Measurements from ENCODE around the gene YPEL2. TPM values are rescaled to one million over a fixed set of nuclear protein-coding genes. Genes with fewer than 3 reads are reported as not detected.
A peak's percentile ranks its signal among the peaks of the same experiment; 100 is the strongest.
"Not testable (repeated sequence)": the region's sequence is repeated elsewhere in the genome, so short reads cannot be mapped to it uniquely, and the experiment has no call there.

The YPEL2 gene
- total RNA-seq, 2 donors from 2014 or later, result 22.8 to 27.7 TPM

- H3K9me3 Mint-ChIP-seq, result peaks cover 20% of the 10 kb centered on the region
- peaks cover 3% of the 10 kb centered on the region for H3K4me1 ChIP-seq (ENCODE audit: control insufficient read depth, insufficient read depth, low read length)
- no peak overlapping the region for H3K27ac Mint-ChIP-seq
- peaks cover 44% of the 10 kb centered on the region for H3K36me3 ChIP-seq (ENCODE audit: control insufficient read depth, insufficient read depth, low read length)
- TF ChIP-seq, protein P1, sequence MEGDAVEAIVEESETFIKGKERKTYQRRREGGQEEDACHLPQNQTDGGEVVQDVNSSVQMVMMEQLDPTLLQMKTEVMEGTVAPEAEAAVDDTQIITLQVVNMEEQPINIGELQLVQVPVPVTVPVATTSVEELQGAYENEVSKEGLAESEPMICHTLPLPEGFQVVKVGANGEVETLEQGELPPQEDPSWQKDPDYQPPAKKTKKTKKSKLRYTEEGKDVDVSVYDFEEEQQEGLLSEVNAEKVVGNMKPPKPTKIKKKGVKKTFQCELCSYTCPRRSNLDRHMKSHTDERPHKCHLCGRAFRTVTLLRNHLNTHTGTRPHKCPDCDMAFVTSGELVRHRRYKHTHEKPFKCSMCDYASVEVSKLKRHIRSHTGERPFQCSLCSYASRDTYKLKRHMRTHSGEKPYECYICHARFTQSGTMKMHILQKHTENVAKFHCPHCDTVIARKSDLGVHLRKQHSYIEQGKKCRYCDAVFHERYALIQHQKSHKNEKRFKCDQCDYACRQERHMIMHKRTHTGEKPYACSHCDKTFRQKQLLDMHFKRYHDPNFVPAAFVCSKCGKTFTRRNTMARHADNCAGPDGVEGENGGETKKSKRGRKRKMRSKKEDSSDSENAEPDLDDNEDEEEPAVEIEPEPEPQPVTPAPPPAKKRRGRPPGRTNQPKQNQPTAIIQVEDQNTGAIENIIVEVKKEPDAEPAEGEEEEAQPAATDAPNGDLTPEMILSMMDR (conservative IDR thresholded peaks at IDR 0.05), result no peak
- H3K27me3 Mint-ChIP-seq (ENCODE audit: insufficient read depth), result peaks cover 2% of the 10 kb centered on the region
- DNase-seq, result no peak
- WGBS, 2 experiments (ENCODE audit: insufficient coverage in 1 of 2, insufficient read length in 1 of 2), result 76 to 87% methylated on average over 6 to 7 of the region's 7 CpGs
- H3K27me3 ChIP-seq (ENCODE audit: control insufficient read depth, insufficient read depth, low read length, poor library complexity, severe bottlenecking), result no peaks in the 10 kb centered on the region
- H3K9ac ChIP-seq (ENCODE audit: extremely low read depth, low read length, poor library complexity, severe bottlenecking), result no peak overlapping the region
- peak overlapping the region; percentile 66 for H3K27ac ChIP-seq (ENCODE audit: low read depth, low read length)
- peaks cover 32% of the 10 kb centered on the region for H3K36me3 Mint-ChIP-seq (ENCODE audit: low read depth)
- peaks cover 9% of the 10 kb centered on the region for H3K4me1 Mint-ChIP-seq
- no peak overlapping the region for H3K4me3 ChIP-seq (ENCODE audit: low read length)
- H3K4me3 Mint-ChIP-seq, result no peak overlapping the region
- peaks cover 21% of the 10 kb centered on the region for H3K9me3 ChIP-seq (ENCODE audit: control insufficient read depth, low read length)
Observed at GRCh38 chr17:59406808-59407381, 75.4 kb downstream of the YPEL2 start.

DNA sequence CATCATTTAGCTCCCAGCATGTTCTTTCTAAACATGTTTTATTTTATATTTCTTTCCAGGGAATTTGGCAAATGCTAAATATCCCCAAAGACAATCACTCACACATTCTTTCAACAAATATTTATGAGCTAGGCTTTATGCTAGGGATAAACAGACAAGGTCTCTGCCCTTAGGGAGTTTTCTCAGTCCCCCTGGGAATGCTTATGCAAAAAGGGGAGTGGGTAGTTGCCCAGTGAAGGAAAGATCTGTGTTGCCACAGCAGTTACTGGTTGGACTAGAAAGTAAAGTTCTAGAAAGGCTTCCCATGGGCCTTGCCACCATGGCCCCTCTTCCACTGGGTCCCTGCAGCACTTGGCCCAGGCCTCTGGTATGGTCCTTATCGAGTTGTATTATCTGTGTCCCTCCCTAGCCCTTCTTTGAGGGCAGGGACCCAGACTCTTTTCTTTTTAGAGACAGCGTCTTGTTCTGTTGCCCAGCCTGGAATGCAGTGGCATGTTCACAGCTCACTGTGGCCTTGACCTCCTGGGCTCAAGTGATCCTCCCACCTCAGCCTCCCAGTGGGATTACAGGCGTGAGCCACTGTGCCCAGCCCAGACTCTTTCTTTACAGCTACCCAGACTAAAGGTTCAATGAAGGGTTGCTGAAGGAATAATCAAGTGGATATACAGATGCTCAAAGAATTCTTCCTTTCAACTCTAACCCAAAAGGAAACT is 78.0 kb downstream of the YPEL2 start:
- Mint-ChIP-seq H3K27ac (no peak overlapping the region), H3K4me1 (peaks cover 5% of the 10 kb centered on the region), H3K36me3 (ENCODE audit: low read depth) (peaks cover 19% of the 10 kb centered on the region), H3K27me3 (ENCODE audit: insufficient read depth) (peaks cover 2% of the 10 kb centered on the region), H3K4me3 (no peak overlapping the region), H3K9me3 (peaks cover 20% of the 10 kb centered on the region)
- H3K9me3 ChIP-seq (ENCODE audit: control insufficient read depth, low read length), result peaks cover 21% of the 10 kb centered on the region
- no peak overlapping the region for H3K27ac ChIP-seq (ENCODE audit: low read depth, low read length)
- no peak overlapping the region for H3K4me3 ChIP-seq (ENCODE audit: low read length)
- peaks cover 24% of the 10 kb centered on the region for H3K36me3 ChIP-seq (ENCODE audit: control insufficient read depth, insufficient read depth, low read length)
- no peaks in the 10 kb centered on the region for H3K4me1 ChIP-seq (ENCODE audit: control insufficient read depth, insufficient read depth, low read length)
- H3K27me3 ChIP-seq (ENCODE audit: control insufficient read depth, insufficient read depth, low read length, poor library complexity, severe bottlenecking), result no peaks in the 10 kb centered on the region
- TF ChIP-seq, protein P1 (conservative IDR thresholded peaks at IDR 0.05), result no peak
- no peak for DNase-seq
- H3K9ac ChIP-seq (ENCODE audit: extremely low read depth, low read length, poor library complexity, severe bottlenecking), result no peak overlapping the region
- WGBS, 2 experiments (ENCODE audit: insufficient coverage in 1 of 2, insufficient read length in 1 of 2), result 94 to 99% methylated on average over 2 to 3 of the region's 3 CpGs

GRCh38 chr17:59410049-59410437 is 78.6 kb downstream of the YPEL2 start:
- Histone ChIP-seq H3K4me1 (ENCODE audit: control insufficient read depth, insufficient read depth, low read length) (no peaks in the 10 kb centered on the region), H3K4me3 (ENCODE audit: low read length) (no peak overlapping the region), H3K36me3 (ENCODE audit: control insufficient read depth, insufficient read depth, low read length) (peaks cover 18% of the 10 kb centered on the region), H3K27ac (ENCODE audit: low read depth, low read length) (no peak overlapping the region), H3K9ac (ENCODE audit: extremely low read depth, low read length, poor library complexity, severe bottlenecking) (no peak overlapping the region), H3K27me3 (ENCODE audit: control insufficient read depth, insufficient read depth, low read length, poor library complexity, severe bottlenecking) (no peaks in the 10 kb centered on the region), H3K9me3 (ENCODE audit: control insufficient read depth, low read length) (peaks cover 21% of the 10 kb centered on the region)
- peaks cover 3% of the 10 kb centered on the region for H3K27me3 Mint-ChIP-seq (ENCODE audit: insufficient read depth)
- H3K36me3 Mint-ChIP-seq (ENCODE audit: low read depth), result peaks cover 15% of the 10 kb centered on the region
- peaks cover 20% of the 10 kb centered on the region for H3K9me3 Mint-ChIP-seq
- no peak overlapping the region for H3K4me3 Mint-ChIP-seq
- H3K27ac Mint-ChIP-seq, result no peak overlapping the region
- no peak for DNase-seq
- TF ChIP-seq, protein P1 (conservative IDR thresholded peaks at IDR 0.05), result no peak
- 97 to 100% methylated on average over 4 of the region's 4 CpGs for WGBS, 2 experiments (ENCODE audit: insufficient coverage in 1 of 2, insufficient read length in 1 of 2)
- H3K4me1 Mint-ChIP-seq, result peaks cover 5% of the 10 kb centered on the region

DNA sequence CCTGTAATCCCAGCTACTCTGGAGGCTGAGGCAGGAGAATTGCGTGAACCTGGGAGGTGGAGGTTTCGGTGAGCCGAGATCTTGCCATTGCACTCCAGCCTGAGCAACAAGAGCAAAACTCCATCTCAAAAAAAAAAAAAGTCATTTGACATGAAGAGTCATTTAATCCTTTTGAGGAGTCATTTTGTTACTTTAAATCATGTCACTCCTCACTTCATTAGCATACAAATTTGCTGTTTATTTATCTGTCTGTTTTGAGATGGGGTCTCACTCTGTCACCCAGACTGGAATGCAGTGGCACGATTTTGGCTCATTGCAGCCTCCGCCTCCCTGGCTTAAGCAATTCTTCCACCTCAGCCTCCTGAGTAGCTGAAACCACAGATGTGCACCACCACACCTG is 81.0 kb downstream of the YPEL2 start:
- H3K27me3 ChIP-seq (ENCODE audit: control insufficient read depth, insufficient read depth, low read length, poor library complexity, severe bottlenecking); H3K4me3 Mint-ChIP-seq; H3K4me1 ChIP-seq (ENCODE audit: control insufficient read depth, insufficient read depth, low read length); H3K4me1 Mint-ChIP-seq; DNase-seq; H3K9ac ChIP-seq (ENCODE audit: extremely low read depth, low read length, poor library complexity, severe bottlenecking); H3K4me3 ChIP-seq (ENCODE audit: low read length); H3K27ac Mint-ChIP-seq; H3K27ac ChIP-seq (ENCODE audit: low read depth, low read length): not testable (repeated sequence)
- H3K27me3 Mint-ChIP-seq (ENCODE audit: insufficient read depth), result peaks cover 15% of the 10 kb centered on the region
- peaks cover 19% of the 10 kb centered on the region for H3K36me3 ChIP-seq (ENCODE audit: control insufficient read depth, insufficient read depth, low read length)
- H3K36me3 Mint-ChIP-seq (ENCODE audit: low read depth), result peaks cover 17% of the 10 kb centered on the region
- H3K9me3 ChIP-seq (ENCODE audit: control insufficient read depth, low read length), result peaks cover 33% of the 10 kb centered on the region
- WGBS, 2 experiments (ENCODE audit: insufficient coverage in 1 of 2, insufficient read length in 1 of 2), result 90 to 92% methylated on average over 5 of the region's 5 CpGs
- peaks cover 28% of the 10 kb centered on the region for H3K9me3 Mint-ChIP-seq
